A549 treated with dexamethasone at 1 μM for 4 hours (cell line): ENCODE results near the gene BLTP2. TPM values are rescaled to one million over a fixed set of nuclear protein-coding genes. Genes with fewer than 3 reads are reported as not detected.

Experiments used
- total RNA-seq: library from RNA; stranded (reverse); fragments of 200-300 nt; extraction: Qiagen RNA extraction; gene quantifications from 5 replicates; pipeline ENCODE4 v1.2.3, GENCODE V29; 2022

Gene BLTP2
- total RNA-seq, result 58.8 to 74.2 TPM (median 69.1 TPM) in 5 replicates

DNA sequence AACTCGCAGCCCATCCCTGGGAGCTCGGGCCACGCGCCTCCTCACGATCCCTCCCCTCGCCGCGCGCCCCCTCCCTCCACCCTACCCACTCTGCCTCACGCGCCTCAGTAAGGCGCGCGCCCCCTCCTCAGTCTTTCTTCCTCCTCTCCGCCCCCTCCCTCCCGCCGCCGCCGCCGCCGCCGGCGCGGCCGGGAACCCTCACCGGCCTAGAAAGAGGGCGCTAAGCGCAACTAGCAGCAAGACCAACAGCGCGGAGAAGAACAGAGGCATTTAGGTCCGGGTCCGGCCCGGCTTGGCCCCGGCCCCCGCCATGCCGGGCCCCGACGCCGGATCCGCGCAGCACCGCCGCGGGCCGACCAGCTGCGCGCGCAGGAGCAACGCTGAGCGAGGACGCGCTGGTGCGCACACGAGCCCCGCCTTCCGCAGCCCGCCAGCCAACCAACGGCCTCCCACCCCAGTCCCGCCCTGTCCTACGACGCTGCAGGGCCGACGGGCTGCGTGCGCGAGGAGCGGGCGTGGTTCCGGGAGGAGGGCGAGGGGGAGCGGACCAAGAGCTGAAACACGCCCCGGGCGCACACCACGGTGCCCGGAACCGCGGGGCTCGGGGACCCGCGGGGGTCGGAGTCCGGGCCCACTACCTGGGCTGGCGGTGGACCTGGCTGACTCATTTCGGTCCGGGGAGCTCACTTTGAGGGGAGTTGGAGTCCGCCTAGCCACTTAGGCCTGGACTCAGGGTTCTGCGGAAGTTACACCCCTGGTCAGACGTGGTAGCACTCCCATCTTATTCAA, at the start of gene BLTP2:
BLTP2 (minus strand) TSS at position 372 of the 789 bp plus-strand sequence; CDS start at position 270, 102 bp downstream.

GRCh38 chr17:28661635-28662526, 16.9 kb upstream of the BLTP2 start, which contains the start of the genes SDF2 and SUPT6H:
TSS of gene SDF2 (minus strand) at chr17:28661906. CDS start at chr17:28661876, 30 bp downstream.
TSS of gene SUPT6H (plus strand) at chr17:28662205. CDS start at chr17:28673402, 11,197 bp downstream.

GRCh38 chr17:28613931-28614381, 31.0 kb downstream of the BLTP2 start, which contains the start of gene RSKR:
TSS of gene RSKR (minus strand) at chr17:28614185. CDS start at chr17:28614161, 24 bp downstream.

GRCh38 chr17:28598799-28599310, 46.1 kb downstream of the BLTP2 start, which contains the start of gene SPAG5:
TSS of gene SPAG5 (minus strand) at chr17:28599025. CDS start at chr17:28598946, 79 bp downstream.

Other genes starting within 250 kb of the BLTP2 start
- gene SLC46A1, start 238.9 kb downstream of the BLTP2 start, total RNA-seq, result 14.3 to 19.8 TPM (median 19.4 TPM) in 5 replicates
- 0.07 to 0.20 TPM (median 0.12 TPM) in 5 replicates for gene SLC13A2, start 171.5 kb downstream of the BLTP2 start, total RNA-seq
- 0.02 to 0.03 TPM (median 0.02 TPM) in 3 of 5 replicates, not detected in the others for gene FOXN1, start 138.8 kb downstream of the BLTP2 start, total RNA-seq
- gene UNC119, start 92.5 kb downstream of the BLTP2 start, total RNA-seq, result 21.9 to 31.8 TPM (median 29.0 TPM) in 5 replicates
- gene PIGS, start 73.6 kb downstream of the BLTP2 start, total RNA-seq, result 54.1 to 65.1 TPM (median 60.5 TPM) in 5 replicates
- 1.4 to 2.5 TPM (median 2.0 TPM) in 5 replicates for gene ALDOC, start 68.3 kb downstream of the BLTP2 start, total RNA-seq
- 64.8 to 73.8 TPM (median 69.0 TPM) in 5 replicates for gene SPAG5, start 46.1 kb downstream of the BLTP2 start, total RNA-seq
- gene RSKR, start 31.0 kb downstream of the BLTP2 start, total RNA-seq, result 1.8 to 5.6 TPM (median 4.3 TPM) in 5 replicates
- 75.2 to 84.3 TPM (median 77.7 TPM) in 5 replicates for gene SDF2, start 16.7 kb upstream of the BLTP2 start, total RNA-seq
- 56.8 to 83.6 TPM (median 78.1 TPM) in 5 replicates for gene SUPT6H, start 17.0 kb upstream of the BLTP2 start, total RNA-seq
- gene PROCA1, start 66.7 kb upstream of the BLTP2 start, total RNA-seq, result 0.87 to 1.6 TPM (median 1.4 TPM) in 5 replicates
- 192 to 231 TPM (median 217 TPM) in 5 replicates for gene RAB34, start 72.7 kb upstream of the BLTP2 start, total RNA-seq
- 1,532 to 2,344 TPM (median 1,598 TPM) in 5 replicates for gene RPL23A, start 74.8 kb upstream of the BLTP2 start, total RNA-seq
- gene TLCD1, start 81.1 kb upstream of the BLTP2 start, total RNA-seq, result 27.5 to 45.5 TPM (median 40.7 TPM) in 5 replicates
- gene NEK8, start 83.6 kb upstream of the BLTP2 start, total RNA-seq, result 2.5 to 3.9 TPM (median 3.7 TPM) in 5 replicates
- 46.2 to 72.9 TPM (median 69.6 TPM) in 5 replicates for gene TRAF4, start 98.9 kb upstream of the BLTP2 start, total RNA-seq
- gene FAM222B, start 197.6 kb upstream of the BLTP2 start, total RNA-seq, result 31.8 to 55.0 TPM (median 49.9 TPM) in 5 replicates
- gene ERAL1, start 209.9 kb upstream of the BLTP2 start, total RNA-seq, result 69.9 to 83.2 TPM (median 80.3 TPM) in 5 replicates